ENCODE data around the gene UNC45A.
"Not testable (repeated sequence)": the region's sequence is repeated elsewhere in the genome, so short reads cannot be mapped to it uniquely, and the experiment has no call there.

Gene UNC45A

DNA sequence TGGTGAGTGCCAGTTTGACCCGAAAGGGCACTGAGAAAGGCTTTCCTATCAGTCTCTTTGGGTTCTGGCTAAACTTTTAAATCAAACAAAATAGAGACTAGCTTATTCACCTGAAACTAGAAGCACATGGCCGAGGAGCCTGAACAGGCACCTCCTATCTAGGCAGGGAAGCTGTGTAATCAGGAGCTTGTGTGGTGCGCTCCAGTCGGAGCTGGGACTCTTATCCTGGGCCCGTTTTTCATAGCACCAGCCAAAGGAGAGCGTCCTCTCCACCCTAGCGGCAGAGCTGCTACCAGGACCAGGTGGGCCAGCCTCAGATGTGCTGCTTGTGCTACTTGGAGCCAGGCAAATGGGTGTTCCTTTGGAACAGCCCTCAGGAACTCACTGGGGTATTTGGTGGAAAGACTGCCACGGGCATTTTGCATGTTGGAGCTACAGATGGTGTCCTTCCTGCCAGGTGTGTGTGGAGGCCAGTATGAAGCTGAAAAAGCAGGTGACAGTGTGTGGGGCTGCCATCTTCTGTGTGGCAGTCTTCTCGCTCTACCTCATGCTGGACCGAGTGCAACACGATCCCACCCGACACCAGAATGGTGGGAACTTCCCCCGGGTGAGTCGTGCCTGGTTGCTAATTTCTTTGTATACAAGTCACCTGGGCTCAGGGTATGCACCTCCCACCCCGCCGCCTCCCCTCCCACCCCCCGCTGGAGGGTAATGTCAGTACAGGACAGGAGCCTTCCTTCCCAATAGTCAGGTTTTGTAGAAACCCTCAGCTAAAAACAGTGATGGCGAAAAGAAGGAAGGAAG, 31.1 kb upstream of the UNC45A start:
- DNase-seq, result no peak

DNA sequence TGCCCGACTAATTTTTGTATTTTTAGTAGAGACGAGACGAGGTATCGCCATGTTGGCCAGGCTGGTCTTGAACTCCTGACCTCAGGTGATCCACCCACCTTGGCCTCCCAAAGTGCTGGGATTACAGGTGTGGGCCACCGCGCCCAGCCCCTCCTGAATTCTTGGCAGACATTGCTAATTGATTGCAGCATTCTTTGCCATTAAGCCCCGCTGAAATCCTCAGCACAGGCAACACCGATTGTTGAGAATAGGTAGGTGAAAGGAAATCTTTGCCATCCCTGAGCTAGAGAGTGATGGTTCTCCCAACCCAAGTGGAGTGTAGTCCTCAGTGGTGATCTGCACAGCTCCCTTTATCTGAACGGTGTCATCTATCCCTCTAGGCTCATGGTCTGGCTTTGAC, 30.3 kb upstream of the UNC45A start:
- DNase-seq, result no peak

DNA sequence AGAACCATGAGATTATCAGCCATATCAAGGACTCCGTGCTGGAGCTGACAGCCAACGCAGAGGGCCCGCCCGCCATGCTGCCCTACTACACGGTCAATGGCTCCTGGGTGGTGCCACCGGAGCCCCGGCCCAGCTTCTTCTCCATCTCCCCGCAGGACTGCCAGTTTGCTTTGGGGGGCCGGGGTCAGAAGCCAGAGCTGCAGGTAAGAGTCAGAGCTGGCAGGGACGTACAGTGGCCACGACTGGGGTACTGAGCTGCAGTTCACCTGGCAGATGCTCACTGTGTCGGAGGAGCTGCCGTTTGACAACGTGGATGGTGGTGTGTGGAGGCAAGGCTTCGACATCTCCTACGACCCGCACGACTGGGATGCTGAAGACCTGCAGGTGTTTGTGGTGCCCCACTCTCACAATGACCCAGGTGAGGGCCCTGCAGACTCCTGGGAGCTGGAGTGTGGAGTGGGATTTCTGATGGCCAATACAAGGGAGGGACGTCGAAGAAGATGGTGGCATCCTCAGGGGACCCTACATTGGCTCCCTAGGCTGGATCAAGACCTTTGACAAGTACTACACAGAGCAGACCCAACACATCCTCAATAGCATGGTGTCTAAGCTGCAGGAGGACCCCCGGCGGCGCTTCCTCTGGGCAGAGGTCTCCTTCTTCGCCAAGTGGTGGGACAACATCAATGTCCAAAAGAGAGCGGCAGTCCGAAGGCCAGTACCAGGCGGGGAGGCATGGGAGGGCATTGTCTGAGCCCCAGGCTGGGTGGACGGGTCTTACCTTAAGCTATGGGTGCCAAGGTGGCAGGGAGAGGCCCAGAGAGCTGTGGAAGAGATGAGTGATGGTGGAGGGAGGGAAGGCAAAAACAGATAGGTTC, 29.5 kb upstream of the UNC45A start:
- no peak for DNase-seq

DNA sequence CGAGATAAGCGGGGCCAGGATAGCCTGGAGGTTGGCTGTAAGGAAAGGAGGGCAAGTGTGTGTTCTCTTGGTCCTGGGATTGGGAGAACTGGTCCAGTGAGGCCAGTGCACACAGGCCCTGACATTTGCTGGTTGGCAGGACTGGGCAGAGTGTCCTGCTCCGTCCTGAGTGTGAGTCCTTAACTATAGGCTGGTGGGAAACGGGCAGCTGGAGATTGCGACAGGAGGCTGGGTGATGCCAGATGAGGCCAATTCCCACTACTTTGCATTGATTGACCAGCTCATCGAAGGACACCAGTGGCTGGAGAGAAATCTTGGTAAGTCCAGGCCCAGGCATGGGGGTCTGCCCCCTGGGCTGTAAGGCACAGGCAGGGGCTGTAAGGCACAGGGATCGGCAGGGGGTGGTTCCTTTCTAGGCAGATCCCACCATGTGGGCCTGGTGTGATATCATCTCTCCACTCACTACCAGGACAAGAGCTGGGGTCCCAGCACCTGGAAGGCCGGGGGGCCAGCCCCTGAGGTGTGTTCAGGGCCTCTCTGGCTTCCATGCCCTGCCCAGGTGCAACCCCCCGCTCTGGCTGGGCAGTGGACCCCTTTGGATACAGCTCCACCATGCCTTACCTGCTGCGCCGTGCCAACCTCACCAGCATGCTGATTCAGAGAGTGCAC, 28.8 kb upstream of the UNC45A start:
- no peak for DNase-seq

DNA sequence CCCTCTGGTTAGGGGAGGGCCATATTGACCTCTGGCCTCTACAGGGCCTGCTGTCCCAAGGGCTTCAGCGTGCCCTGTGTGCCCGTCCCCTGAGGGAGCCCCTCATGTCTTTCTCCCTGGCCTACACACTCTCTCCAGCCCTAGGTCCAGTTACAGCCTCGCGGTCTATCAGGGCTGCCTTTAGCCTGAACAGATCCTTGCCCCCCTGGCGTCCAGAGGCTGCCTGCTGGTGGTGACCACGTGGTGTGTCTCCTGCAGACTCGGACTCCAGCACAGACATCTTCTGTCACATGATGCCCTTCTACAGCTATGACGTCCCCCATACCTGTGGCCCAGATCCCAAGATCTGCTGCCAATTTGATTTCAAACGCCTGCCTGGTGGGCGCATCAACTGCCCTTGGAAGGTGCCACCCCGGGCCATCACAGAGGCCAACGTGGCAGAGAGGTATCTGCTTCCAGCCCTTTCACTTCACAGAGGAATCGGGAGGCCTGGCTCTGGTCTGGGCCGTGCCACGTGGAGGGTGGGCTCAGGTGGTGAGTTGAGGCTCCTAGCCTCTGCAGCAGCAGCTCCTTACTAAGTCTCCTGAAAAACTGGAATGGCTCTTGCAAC, 27.9 kb upstream of the UNC45A start:
- DNase-seq, result no peak

DNA sequence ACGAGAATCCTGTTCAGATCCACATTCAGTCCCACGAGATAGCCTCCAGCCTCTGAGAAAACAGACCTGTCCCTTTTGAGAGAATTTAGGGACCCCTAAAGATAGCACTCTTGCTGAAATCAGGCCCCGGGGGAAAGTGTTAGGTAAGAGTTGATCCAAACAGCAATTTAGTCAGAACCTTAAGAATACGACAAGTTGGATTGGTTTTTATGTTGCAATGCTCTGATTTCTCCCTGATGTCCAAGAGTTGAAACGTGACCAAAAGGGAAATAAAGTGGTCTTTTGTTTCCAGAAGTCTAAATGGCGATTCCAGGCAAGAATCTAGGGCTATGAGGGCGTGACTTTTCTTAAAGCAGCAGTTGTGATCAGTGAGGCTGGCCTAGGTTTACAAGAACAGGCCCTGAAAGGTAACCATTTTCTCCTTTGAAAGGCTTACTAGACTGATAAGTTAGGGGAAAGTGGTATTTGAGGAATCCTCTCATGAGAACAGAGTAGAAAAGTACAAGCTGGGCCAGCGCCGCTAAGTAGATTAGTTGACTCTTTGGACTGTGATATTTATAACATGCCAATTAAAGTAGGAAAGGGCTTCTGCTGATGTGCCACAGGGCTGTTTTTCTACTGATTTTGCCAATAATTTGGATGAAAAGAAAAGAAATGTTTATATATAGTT, 27.1 kb upstream of the UNC45A start:
- no peak for DNase-seq

DNA sequence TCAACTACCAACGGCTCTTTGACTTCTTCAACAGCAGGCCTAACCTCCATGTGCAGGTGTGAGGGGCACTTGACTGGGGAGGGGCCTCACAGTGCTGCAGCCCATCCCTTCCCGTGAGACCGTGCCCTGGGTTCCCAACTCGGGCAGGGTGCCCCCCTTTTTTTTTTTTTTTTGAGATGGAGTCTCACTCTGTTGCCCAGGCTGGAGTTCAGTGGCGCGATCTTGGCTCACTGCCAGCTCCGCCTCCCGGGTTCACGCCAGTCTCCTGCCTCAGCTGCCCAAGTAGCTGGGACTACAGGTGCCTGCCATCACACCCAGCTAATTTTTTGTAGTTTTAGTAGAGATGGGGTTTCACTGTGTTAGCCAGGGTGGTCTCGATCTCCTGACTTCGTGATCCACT, 25.6 kb upstream of the UNC45A start:
- not testable (repeated sequence) for DNase-seq

DNA sequence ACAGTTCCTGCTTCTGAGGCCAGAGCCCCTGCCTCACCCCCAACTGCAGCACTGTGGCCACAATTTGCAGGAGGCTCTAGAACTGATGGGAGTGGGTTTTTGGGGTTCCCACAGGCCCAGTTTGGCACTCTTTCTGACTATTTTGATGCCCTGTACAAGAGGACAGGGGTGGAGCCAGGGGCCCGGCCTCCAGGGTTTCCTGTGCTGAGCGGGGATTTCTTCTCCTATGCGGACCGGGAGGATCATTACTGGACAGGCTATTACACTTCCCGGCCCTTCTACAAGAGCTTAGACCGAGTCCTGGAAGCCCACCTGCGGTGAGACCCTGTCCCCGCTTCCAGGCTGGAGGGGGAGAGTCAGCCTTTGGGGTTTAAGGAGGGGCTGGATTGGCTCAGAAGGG, 25.1 kb upstream of the UNC45A start:
- DNase-seq, result no peak

DNA sequence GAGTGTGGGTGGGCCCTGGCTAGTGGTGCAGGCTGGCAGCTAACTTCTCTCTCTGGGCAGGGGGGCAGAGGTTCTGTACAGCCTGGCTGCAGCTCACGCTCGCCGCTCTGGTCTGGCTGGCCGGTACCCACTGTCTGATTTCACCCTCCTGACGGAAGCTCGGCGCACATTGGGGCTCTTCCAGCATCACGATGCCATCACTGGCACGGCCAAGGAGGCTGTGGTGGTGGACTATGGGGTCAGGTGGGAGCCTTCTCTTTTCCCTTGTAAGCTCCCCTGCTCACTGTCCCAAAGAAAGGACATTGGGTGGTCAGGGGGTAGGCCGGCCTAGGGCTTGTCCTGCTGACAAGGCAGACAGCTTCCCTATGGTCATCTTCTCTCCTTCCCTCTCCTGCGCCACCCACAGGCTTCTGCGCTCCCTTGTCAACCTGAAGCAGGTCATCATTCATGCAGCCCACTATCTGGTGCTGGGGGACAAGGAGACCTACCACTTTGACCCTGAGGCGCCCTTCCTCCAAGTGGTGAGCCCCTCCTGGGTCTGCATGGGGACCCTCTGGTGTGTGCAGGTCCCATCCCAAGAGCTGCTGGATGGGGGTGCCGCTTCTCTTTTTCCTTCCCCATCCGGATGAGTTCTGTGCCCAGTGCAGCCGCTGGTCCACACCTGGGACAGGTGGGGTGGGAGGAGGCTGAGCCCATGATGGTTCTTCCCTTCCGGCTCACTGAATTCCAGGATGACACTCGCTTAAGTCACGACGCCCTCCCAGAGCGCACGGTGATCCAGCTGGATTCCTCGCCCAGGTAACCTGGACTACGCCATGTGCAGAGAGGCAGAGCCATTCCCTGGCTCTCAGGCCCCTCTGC, 24.4 kb upstream of the UNC45A start:
- DNase-seq, result no peak

DNA sequence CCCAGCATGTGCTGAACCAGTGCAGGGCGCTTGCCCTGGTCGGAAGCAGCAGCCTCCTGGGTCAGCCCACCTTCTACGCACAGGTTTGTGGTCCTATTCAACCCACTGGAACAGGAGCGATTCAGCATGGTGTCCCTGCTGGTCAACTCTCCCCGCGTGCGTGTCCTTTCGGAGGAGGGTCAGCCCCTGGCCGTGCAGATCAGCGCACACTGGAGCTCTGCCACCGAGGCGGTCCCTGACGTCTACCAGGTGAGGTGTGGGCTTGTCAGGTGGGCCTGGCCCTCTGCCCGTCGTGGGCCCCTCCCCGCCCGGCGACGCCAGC, 23.8 kb upstream of the UNC45A start:
- no peak for DNase-seq

DNA sequence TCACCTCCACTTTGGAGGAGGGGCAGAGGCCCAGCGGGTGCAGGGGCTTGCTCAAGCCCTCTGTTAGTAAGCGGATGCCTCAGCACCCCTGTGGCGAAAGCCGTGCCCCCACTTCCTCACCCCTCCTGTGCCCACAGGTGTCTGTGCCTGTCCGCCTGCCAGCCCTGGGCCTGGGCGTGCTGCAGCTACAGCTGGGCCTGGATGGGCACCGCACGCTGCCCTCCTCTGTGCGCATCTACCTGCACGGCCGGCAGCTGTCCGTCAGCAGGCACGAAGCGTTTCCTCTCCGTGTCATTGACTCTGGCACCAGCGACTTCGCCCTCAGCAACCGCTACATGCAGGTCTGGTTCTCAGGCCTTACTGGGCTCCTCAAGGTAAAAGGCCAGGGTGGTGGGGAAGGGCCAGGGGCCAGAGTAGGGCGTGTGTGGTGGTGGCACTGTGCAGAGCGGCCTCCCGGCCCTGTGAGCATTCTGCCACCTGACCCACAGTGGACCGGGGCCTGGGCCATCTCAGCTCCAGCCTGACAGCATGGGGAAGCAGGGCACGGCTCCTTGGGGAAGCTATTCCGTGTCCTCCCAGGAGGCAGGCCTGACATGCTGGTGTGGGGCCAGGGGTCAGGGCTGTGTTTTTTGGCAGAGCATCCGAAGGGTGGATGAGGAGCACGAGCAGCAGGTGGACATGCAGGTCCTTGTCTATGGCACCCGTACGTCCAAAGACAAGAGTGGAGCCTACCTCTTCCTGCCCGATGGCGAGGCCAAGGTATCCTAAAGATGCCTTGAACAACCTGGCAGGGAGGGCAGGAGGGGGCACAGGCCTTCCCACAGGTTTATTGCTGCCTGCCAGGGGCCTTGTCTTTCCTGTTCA, 22.9 kb upstream of the UNC45A start:
- no peak for DNase-seq

DNA sequence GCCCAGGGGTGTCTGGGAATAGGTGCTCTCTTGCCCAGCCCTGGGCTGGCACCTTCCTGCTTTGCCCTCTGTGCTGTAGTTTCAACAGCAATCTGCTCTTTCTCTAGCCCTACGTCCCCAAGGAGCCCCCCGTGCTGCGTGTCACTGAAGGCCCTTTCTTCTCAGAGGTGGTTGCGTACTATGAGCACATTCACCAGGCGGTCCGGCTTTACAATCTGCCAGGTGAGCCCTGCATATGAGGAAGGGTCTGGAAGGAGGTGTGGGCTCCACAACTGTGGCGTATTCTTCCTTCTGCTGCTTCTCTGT, 22.4 kb upstream of the UNC45A start:
- DNase-seq, result no peak

DNA sequence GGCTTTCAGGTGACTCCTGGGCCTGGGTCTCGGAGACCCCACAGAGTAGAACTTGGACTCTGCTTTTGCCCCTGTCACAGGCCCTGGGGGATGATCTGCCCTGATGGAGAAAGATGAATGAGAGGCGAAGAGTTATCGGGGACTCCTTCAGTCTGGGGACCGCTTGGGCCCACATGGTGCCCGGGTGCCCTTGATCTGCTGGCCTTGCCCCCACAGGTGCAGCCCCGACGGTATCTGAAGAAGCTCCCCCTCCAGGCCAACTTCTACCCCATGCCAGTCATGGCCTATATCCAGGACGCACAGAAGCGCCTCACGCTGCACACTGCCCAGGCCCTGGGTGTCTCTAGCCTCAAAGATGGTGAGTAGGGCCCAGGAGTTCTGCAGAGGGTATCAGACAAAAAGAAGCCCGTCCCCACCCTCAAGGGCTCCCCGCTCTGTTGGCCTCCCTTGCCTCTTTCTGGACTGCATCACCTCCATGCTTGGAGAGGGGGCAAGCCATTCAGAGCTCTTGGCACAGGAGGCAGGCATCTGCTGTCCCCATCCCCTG, 21.6 kb upstream of the UNC45A start:
- no peak for DNase-seq

DNA sequence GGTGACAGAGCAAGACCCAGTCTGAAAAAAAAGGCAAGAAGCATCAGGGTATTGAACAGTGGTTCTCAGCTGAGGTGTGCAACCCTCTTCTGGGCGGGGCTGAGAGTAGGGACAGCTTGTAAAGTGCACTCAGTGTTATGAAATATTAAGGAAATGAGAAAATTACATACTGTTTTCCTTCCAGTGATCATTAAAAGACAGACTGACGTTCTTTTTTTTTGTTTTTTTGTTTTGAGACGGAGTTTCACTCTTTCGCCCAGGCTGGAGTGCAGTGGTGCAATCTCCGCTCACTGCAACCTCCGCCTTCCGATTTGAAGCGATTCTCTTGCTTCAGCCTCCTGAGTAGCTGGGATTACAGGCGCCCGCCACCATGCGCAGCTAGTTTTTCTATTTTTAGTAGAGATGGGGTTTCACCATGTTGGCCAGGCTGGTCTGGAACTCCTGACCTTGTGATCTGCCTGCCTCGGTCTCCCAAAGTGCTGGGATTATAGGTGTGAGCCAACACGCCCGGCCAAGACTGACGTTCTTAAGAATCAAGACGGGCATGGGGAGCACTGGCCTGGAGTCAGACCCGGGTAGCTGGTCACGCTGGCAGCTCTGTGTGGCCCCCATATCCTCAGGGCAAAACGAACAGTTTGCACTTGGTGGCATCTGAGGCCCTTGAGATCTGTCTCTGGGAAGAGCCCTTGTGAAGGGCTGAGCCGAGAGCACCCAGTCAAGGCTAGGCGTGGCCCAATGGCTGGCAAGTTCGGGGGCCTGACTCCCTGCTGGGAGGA, 20.6 kb upstream of the UNC45A start:
- DNase-seq, result no peak

DNA sequence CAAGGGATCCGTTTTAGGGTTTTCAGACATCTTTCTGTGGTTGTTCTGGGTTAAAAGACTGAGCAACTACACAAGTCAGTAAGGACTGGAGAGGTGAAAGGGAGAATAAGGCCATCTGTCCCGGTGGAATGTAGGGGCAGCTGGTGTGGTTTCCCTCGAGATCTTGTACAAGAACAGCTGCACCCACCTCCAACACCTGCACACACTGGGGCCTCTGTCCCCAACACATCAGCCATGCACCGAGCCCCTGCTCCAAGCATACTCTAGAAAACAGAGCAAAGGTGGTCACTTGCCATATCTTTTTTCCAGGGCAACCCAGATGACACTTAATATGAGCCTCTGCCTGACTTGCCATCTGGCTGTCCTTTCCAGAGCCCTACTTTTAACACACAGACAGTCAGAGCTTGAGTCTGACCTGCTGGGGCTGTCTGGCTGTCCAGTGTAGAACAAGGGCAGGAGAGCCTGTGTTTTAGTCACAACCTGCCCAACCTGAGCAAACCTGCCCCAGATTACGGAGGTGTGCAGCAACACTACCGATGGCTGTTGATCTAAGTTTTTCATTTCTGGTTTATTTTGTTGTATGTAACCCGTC, 19.8 kb upstream of the UNC45A start:
- DNase-seq, result no peak

DNA sequence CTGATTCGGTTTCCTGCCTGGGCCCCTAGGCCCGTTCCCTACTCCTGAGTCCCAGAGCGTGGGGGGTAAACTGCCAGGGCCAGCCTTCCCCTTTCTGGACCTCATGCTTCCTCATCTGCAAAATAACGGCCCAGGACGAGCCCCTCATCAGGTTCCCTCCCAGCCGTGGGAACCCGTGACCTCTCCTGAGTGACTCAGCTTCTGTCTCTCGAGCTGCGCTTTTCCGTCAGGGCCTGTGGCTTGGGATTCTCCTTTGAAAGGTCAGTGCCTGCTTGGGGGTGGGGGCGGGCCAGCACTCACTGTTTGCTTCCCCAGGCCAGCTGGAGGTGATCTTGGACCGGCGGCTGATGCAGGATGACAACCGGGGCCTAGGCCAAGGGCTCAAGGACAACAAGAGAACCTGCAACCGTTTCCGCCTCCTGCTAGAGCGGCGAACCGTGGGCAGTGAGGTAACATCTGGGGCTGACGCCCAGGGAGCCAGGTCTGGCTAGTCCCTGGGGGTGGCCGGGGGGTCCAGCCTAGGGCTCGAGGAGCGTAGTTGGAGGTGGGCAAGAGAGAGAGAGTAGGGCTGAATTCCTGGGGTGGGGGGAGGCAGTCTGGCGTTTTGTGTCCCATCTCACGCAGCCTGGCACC, 19.2 kb upstream of the UNC45A start:
- no peak for DNase-seq

DNA sequence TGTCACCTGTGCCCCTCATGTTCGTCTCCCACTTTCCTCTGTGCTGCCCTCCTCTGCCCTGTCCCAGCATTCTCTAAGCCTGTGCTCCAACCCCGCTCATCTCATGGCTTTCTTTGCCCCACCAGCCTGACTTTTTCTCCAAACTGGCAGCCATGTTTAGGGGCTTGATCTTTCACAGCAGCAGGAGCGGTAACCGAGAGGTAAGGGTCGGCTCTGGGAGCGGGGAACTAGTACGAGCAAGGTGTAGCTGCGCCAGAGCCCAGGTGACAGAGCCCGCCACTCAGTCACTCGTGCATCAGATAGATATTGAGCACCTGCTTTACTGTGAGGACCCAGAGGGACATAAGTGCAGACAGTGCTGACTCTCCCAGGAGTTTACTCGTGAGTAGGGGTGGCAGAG, 18.6 kb upstream of the UNC45A start:
- no peak for DNase-seq

DNA sequence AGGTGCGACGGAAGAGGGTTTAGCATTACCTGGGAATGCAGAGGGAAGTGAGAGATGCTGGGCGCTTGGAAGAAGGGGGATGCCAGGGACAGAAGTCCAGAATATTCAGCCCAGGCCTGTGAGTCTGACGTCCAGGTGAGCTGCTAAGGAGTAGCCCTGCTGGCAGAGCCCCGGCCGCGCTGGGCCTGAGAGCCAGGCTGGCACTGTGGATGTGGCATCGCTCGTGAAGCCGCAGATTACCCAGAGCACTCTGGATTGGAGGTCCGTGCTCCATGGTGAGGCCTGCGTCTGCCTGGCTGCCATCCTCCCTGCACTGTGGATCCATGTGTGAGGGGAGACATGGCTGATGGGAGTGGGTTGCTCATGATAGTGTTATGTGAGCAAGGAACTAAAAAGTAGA, 17.5 kb upstream of the UNC45A start:
- DNase-seq, result no peak

Data from effector CD8-positive, alpha-beta T cell (primary cell).